Neural progenitor cell (in vitro differentiated cells): Measurements from ENCODE around the gene PDE5A. TPM values are rescaled to one million over a fixed set of nuclear protein-coding genes. Genes with fewer than 3 reads are reported as not detected.
A peak's percentile ranks its signal among the peaks of the same experiment; 100 is the strongest.

ENCODE experiments used
- DNase-seq: peaks from one replicate; pipeline ENCODE4 v3.0.0-alpha.2; 2016; ENCODE audit warnings: low spot score
- H2AFZ ChIP-seq: fragments of 200-600 bp; sonication (generic); replicated peaks from 2 replicates; pipeline ENCODE4 v1.6.1; 2016; ENCODE audit warnings: antibody characterized with exemption
- H3F3A ChIP-seq: fragments of 200-600 bp; sonication (generic); 2 replicates; pipeline ENCODE4 v1.6.1; 2016; ENCODE audit warnings: antibody characterized with exemption, low read depth
- H3K27ac ChIP-seq: fragments of 200-600 bp; sonication (generic); 2 replicates; pipeline ENCODE4 v1.5.1; 2016; ENCODE audit warnings: mild to moderate bottlenecking
- H3K27me3 ChIP-seq: fragments of 200-600 bp; sonication (generic); 2 replicates; pipeline ENCODE4 v1.6.1; 2016; ENCODE audit warnings: mild to moderate bottlenecking, moderate library complexity
- H3K36me3 ChIP-seq: fragments of 200-600 bp; sonication (generic); 2 replicates; pipeline ENCODE4 v1.5.1; 2016
- H3K4me1 ChIP-seq: fragments of 200-600 bp; sonication (generic); 2 replicates; pipeline ENCODE4 v1.6.1; 2016; ENCODE audit warnings: mixed run types
- H3K4me2 ChIP-seq: fragments of 200-600 bp; sonication (generic); 2 replicates; pipeline ENCODE4 v1.6.1; 2016
- H3K4me3 ChIP-seq: fragments of 200-600 bp; sonication (generic); 2 replicates; pipeline ENCODE4 v1.5.1; 2016
- H3K79me2 ChIP-seq: fragments of 200-600 bp; sonication (generic); 2 replicates; pipeline ENCODE4 v1.6.1; 2016; ENCODE audit warnings: low read depth
- H3K9ac ChIP-seq: fragments of 200-600 bp; sonication (generic); 2 replicates; pipeline ENCODE4 v1.6.1; 2016
- H3K9me3 ChIP-seq: fragments of 200-600 bp; sonication (generic); 2 replicates; pipeline ENCODE4 v1.5.1; 2016; ENCODE audit warnings: low read depth
- H4K20me1 ChIP-seq: fragments of 200-600 bp; sonication (generic); 2 replicates; pipeline ENCODE4 v1.6.1; 2016; ENCODE audit warnings: low read depth
- H3K27ac Mint-ChIP-seq: 3 replicates; pipeline ENCODE4 v1.8.0; 2021; ENCODE audit warnings: mixed read lengths
- H3K27me3 Mint-ChIP-seq: 2 replicates; pipeline ENCODE4 v1.8.0; 2022; ENCODE audit warnings: low read depth, mild to moderate bottlenecking, inconsistent platforms, moderate library complexity, mixed read lengths; ENCODE audit not compliant: insufficient read depth
- H3K36me3 Mint-ChIP-seq: 3 replicates; pipeline ENCODE4 v1.8.0; 2021; ENCODE audit warnings: mixed read lengths
- H3K4me1 Mint-ChIP-seq: 3 replicates; pipeline ENCODE4 v1.8.0; 2021; ENCODE audit warnings: mixed read lengths
- H3K4me3 Mint-ChIP-seq: 3 replicates; pipeline ENCODE4 v1.8.0; 2021; ENCODE audit warnings: mild to moderate bottlenecking, moderate library complexity, mixed read lengths
- H3K9me3 Mint-ChIP-seq: 3 replicates; pipeline ENCODE4 v1.8.0; 2020; ENCODE audit warnings: mixed read lengths
- CTCF ChIP-seq: fragments of 200-600 bp; sonication (generic); IDR thresholded peaks from 2 replicates; pipeline ENCODE4 v1.5.1; 2017; ENCODE audit warnings: antibody characterized with exemption, mild to moderate bottlenecking
- EZH2 ChIP-seq: fragments of 200-600 bp; sonication (generic); IDR thresholded peaks from 2 replicates; pipeline ENCODE4 v1.6.1; 2017; ENCODE audit warnings: antibody characterized with exemption, mild to moderate bottlenecking, moderate library complexity
- EZH2phosphoT487 ChIP-seq: fragments of 200-600 bp; sonication (generic); IDR thresholded peaks from 2 replicates; pipeline ENCODE4 v1.6.1; 2017; ENCODE audit warnings: antibody characterized with exemption
- total RNA-seq: library from RNA; depleted of rRNA; stranded (reverse); fragments of >200 nt; gene quantifications from 2 replicates; pipeline ENCODE4 v1.2.3, GENCODE V29; 2015; ENCODE audit warnings: low replicate concordance

The PDE5A gene
- total RNA-seq, 1 donor from 2014 or later = 32.4 TPM

- H3F3A ChIP-seq = no peaks in the 10 kb centered on the region
- no peaks in the 10 kb centered on the region for H3K79me2 ChIP-seq
- Mint-ChIP-seq H3K9me3 (peaks cover 6% of the 10 kb centered on the region), H3K4me1 (no peaks in the 10 kb centered on the region), H3K27ac (no peak overlapping the region), H3K36me3 (peaks cover 18% of the 10 kb centered on the region), H3K27me3 (peaks cover 3% of the 10 kb centered on the region), H3K4me3 (no peak overlapping the region)
- no peak overlapping the region for H2AFZ ChIP-seq
- no peak overlapping the region for H3K27ac ChIP-seq
- no peak for TF ChIP-seq EZH2phosphoT487
- peak; percentile 64 for TF ChIP-seq CTCF
- H3K27me3 ChIP-seq = no peaks in the 10 kb centered on the region
- no peak overlapping the region for H3K4me3 ChIP-seq
- no peaks in the 10 kb centered on the region for H4K20me1 ChIP-seq
- no peaks in the 10 kb centered on the region for H3K4me1 ChIP-seq
- H3K4me2 ChIP-seq = no peak overlapping the region
- H3K9me3 ChIP-seq = peaks cover 2% of the 10 kb centered on the region
- peak; percentile 30 for DNase-seq
- no peak overlapping the region for H3K9ac ChIP-seq
- H3K36me3 ChIP-seq = peaks cover 9% of the 10 kb centered on the region
Observed at GRCh38 chr4:119559044-119559647, 69.5 kb downstream of the PDE5A start.

GRCh38 chr4:119550857-119551532, 77.6 kb downstream of the PDE5A start:
- H3K9me3 Mint-ChIP-seq = no peaks in the 10 kb centered on the region
- peak overlapping the region; percentile 77 for H3K4me2 ChIP-seq
- peaks cover 39% of the 10 kb centered on the region for H3K4me1 ChIP-seq

GRCh38 chr4:119549639-119550038, 79.0 kb downstream of the PDE5A start:
- no peaks in the 10 kb centered on the region for H3K36me3 ChIP-seq
- TF ChIP-seq EZH2 (no peak), CTCF (no peak), EZH2phosphoT487 (no peak)
- H2AFZ ChIP-seq = no peak overlapping the region
- peak overlapping the region; percentile 88 for H3K27ac Mint-ChIP-seq
- peaks cover 19% of the 10 kb centered on the region for H3F3A ChIP-seq
- no peak overlapping the region for H3K4me3 ChIP-seq
- H3K27me3 Mint-ChIP-seq = no peaks in the 10 kb centered on the region
- H3K79me2 ChIP-seq = no peaks in the 10 kb centered on the region
- H3K27ac ChIP-seq = peak overlapping the region; percentile 96
- H3K36me3 Mint-ChIP-seq = peaks cover 16% of the 10 kb centered on the region
- H3K4me2 ChIP-seq = peak overlapping the region; percentile 77
- no peaks in the 10 kb centered on the region for H3K9me3 ChIP-seq
- no peaks in the 10 kb centered on the region for H3K9me3 Mint-ChIP-seq
- no peak overlapping the region for H3K9ac ChIP-seq
- DNase-seq = no peak
- H3K27me3 ChIP-seq = no peaks in the 10 kb centered on the region
- H3K4me1 Mint-ChIP-seq = peaks cover 35% of the 10 kb centered on the region
- H4K20me1 ChIP-seq = no peaks in the 10 kb centered on the region
- no peak overlapping the region for H3K4me3 Mint-ChIP-seq
- H3K4me1 ChIP-seq = peaks cover 39% of the 10 kb centered on the region

More at GRCh38 chr4:119550857-119551532, 77.6 kb downstream of the PDE5A start:
- Histone ChIP-seq H3K27ac (peak overlapping the region; percentile 96), H3K9ac (no peak overlapping the region), H3K9me3 (no peaks in the 10 kb centered on the region), H3K79me2 (no peaks in the 10 kb centered on the region), H3F3A (peaks cover 19% of the 10 kb centered on the region), H2AFZ (no peak overlapping the region), H3K27me3 (no peaks in the 10 kb centered on the region), H3K4me3 (peak overlapping the region; percentile 32), H4K20me1 (no peaks in the 10 kb centered on the region), H3K36me3 (no peaks in the 10 kb centered on the region)
- TF ChIP-seq EZH2 (no peak), EZH2phosphoT487 (no peak), CTCF (no peak)
- H3K4me1 Mint-ChIP-seq = peaks cover 35% of the 10 kb centered on the region
- H3K27me3 Mint-ChIP-seq = no peaks in the 10 kb centered on the region
- H3K27ac Mint-ChIP-seq = peak overlapping the region; percentile 88
- peak; percentile 95 for DNase-seq
- peaks cover 19% of the 10 kb centered on the region for H3K36me3 Mint-ChIP-seq
- H3K4me3 Mint-ChIP-seq = peak overlapping the region; percentile 8
